Astrocyte (in vitro differentiated cells and primary cell): Measurements from ENCODE around the gene LRCH1. TPM values are rescaled to one million over a fixed set of nuclear protein-coding genes. Genes with fewer than 3 reads are reported as not detected.
"Not testable (repeated sequence)": the region's sequence is repeated elsewhere in the genome, so short reads cannot be mapped to it uniquely, and the experiment has no call there.

Experiments
- DNase-seq: peaks from one replicate; pipeline ENCODE4 v3.0.0-alpha.2; 2010; ENCODE audit warnings: low read depth
- FAIRE-seq: peaks from 2 replicates; lab custom pipeline; 2011; peaks lifted over from hg19 to GRCh38; lab: Jason Lieb, UNC
- H2AFZ ChIP-seq: 2 replicates; pipeline ENCODE4 v1.6.0; 2012; ENCODE audit warnings: low read depth, low read length, inconsistent platforms
- H3K27ac ChIP-seq: 2 replicates; pipeline ENCODE4 v1.5.1; 2011; ENCODE audit warnings: low read depth, low read length, inconsistent platforms
- H3K27me3 ChIP-seq: 2 replicates; pipeline ENCODE4 v1.6.0; 2011; ENCODE audit warnings: low read length, inconsistent platforms; ENCODE audit not compliant: insufficient read depth
- H3K36me3 ChIP-seq: 2 replicates; pipeline ENCODE4 v1.5.1; 2011; ENCODE audit warnings: low read length, inconsistent platforms; ENCODE audit not compliant: insufficient read depth
- H3K4me1 ChIP-seq: 2 replicates; pipeline ENCODE4 v1.5.1; 2011; ENCODE audit warnings: low read length, inconsistent platforms; ENCODE audit not compliant: insufficient read depth
- H3K4me2 ChIP-seq: 2 replicates; pipeline ENCODE4 v1.6.0; 2012; ENCODE audit warnings: low read length, inconsistent platforms
- H3K4me3 ChIP-seq: 2 replicates; pipeline ENCODE4 v1.5.1; 2011; ENCODE audit warnings: low read depth, mild to moderate bottlenecking, low read length, inconsistent platforms; ENCODE audit not compliant: insufficient read depth
- H3K79me2 ChIP-seq: 2 replicates; pipeline ENCODE4 v1.6.0; 2012; ENCODE audit warnings: mild to moderate bottlenecking, low read length, inconsistent platforms; ENCODE audit not compliant: insufficient read depth
- H3K9ac ChIP-seq: 2 replicates; pipeline ENCODE4 v1.6.0; 2012; ENCODE audit warnings: mild to moderate bottlenecking, low read length, inconsistent platforms
- H3K9me3 ChIP-seq: 2 replicates; pipeline ENCODE4 v1.5.1; 2012; ENCODE audit warnings: low read depth, mild to moderate bottlenecking, low read length, inconsistent platforms; ENCODE audit not compliant: insufficient read depth
- H4K20me1 ChIP-seq: 2 replicates; pipeline ENCODE4 v1.6.0; 2012; ENCODE audit warnings: low read length, inconsistent platforms; ENCODE audit not compliant: insufficient read depth
- H3K27ac Mint-ChIP-seq: one replicate; pipeline ENCODE4 v1.8.0; 2021; ENCODE audit warnings: mild to moderate bottlenecking, mixed read lengths; ENCODE audit not compliant: unreplicated experiment
- H3K27me3 Mint-ChIP-seq: one replicate; pipeline ENCODE4 v1.8.0; 2021; ENCODE audit warnings: low read depth, mixed read lengths; ENCODE audit not compliant: unreplicated experiment
- H3K36me3 Mint-ChIP-seq: one replicate; pipeline ENCODE4 v1.8.0; 2021; ENCODE audit warnings: low read depth, mixed read lengths; ENCODE audit not compliant: unreplicated experiment
- H3K4me1 Mint-ChIP-seq: one replicate; pipeline ENCODE4 v1.8.0; 2021; ENCODE audit warnings: low read depth, mixed read lengths; ENCODE audit not compliant: unreplicated experiment
- H3K4me3 Mint-ChIP-seq: one replicate; pipeline ENCODE4 v1.8.0; 2021; ENCODE audit warnings: mild to moderate bottlenecking, moderate library complexity, mixed read lengths; ENCODE audit not compliant: unreplicated experiment
- H3K9me3 Mint-ChIP-seq: one replicate; pipeline ENCODE4 v1.8.0; 2021; ENCODE audit warnings: mild to moderate bottlenecking, mixed read lengths; ENCODE audit not compliant: unreplicated experiment
- EZH2 ChIP-seq: IDR thresholded peaks from 2 replicates; pipeline ENCODE4 v1.6.1; 2012; ENCODE audit warnings: mild to moderate bottlenecking, low read length, inconsistent platforms; ENCODE audit not compliant: insufficient read depth
- total RNA-seq: library from RNA; stranded (reverse); gene quantifications from 2 replicates; pipeline ENCODE4 v1.2.1, GENCODE V29; 2021
- TF ChIP-seq, protein P1 (sequence below): IDR thresholded peaks from 2 replicates; pipeline ENCODE4 v1.5.1; 2011; ENCODE audit warnings: low read depth, mild to moderate bottlenecking, inconsistent platforms, low read length, moderate library complexity; ENCODE audit not compliant: insufficient read depth

LRCH1 gene
- total RNA-seq, 1 donor from 2014 or later = 17.7 TPM

DNA sequence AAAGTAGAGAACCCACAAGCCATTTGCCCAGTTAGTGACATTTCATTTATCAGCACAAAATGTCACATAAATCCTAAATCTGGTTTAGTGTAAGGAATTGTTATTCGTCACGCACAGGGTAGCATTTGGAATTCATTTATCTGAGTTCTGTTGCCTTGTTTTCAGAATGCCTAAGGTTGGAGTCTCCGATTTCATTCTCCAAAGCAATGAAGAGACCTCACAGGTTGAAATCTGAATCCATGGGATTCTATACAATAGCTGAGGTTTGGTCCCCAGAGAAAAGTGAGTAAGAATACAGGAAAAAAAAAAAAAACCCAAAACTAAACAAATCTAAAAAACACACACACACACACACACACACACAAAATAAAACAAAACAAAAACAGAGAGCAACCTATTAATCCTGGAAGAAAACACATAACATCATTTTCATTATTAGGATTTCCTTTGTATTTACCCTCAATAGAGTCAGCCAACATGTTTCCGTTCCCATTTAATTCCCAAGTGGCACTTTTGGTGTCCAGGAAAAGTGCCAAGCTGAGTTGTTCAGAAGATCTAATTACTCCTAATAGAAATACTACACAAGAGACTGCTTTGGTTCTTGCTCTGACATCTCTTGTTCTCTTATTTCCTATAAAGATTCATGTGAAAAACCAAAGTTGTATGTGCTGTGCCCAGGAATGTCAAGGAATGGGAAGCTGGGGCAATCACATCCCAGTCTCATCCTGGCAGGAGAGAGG lies 36.2 kb upstream of the LRCH1 start:
- DNase-seq = no peak
- FAIRE-seq = no peak
- Mint-ChIP-seq H3K27me3 (no peaks in the 10 kb centered on the region), H3K27ac (no peak overlapping the region), H3K36me3 (no peaks in the 10 kb centered on the region), H3K9me3 (no peaks in the 10 kb centered on the region), H3K4me3 (no peak overlapping the region), H3K4me1 (peaks cover 12% of the 10 kb centered on the region)
- no peak overlapping the region for H3K4me2 ChIP-seq
- H4K20me1 ChIP-seq = no peaks in the 10 kb centered on the region
- no peak overlapping the region for H3K27ac ChIP-seq
- H3K4me1 ChIP-seq = no peaks in the 10 kb centered on the region
- H3K9me3 ChIP-seq = no peaks in the 10 kb centered on the region
- no peak overlapping the region for H3K9ac ChIP-seq
- H3K4me3 ChIP-seq = no peak overlapping the region
- H3K27me3 ChIP-seq = no peaks in the 10 kb centered on the region
- no peaks in the 10 kb centered on the region for H3K36me3 ChIP-seq
- no peak for TF ChIP-seq EZH2
- TF ChIP-seq, protein P1, sequence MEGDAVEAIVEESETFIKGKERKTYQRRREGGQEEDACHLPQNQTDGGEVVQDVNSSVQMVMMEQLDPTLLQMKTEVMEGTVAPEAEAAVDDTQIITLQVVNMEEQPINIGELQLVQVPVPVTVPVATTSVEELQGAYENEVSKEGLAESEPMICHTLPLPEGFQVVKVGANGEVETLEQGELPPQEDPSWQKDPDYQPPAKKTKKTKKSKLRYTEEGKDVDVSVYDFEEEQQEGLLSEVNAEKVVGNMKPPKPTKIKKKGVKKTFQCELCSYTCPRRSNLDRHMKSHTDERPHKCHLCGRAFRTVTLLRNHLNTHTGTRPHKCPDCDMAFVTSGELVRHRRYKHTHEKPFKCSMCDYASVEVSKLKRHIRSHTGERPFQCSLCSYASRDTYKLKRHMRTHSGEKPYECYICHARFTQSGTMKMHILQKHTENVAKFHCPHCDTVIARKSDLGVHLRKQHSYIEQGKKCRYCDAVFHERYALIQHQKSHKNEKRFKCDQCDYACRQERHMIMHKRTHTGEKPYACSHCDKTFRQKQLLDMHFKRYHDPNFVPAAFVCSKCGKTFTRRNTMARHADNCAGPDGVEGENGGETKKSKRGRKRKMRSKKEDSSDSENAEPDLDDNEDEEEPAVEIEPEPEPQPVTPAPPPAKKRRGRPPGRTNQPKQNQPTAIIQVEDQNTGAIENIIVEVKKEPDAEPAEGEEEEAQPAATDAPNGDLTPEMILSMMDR = no peak
- H3K79me2 ChIP-seq = no peaks in the 10 kb centered on the region
- H2AFZ ChIP-seq = no peak overlapping the region

DNA sequence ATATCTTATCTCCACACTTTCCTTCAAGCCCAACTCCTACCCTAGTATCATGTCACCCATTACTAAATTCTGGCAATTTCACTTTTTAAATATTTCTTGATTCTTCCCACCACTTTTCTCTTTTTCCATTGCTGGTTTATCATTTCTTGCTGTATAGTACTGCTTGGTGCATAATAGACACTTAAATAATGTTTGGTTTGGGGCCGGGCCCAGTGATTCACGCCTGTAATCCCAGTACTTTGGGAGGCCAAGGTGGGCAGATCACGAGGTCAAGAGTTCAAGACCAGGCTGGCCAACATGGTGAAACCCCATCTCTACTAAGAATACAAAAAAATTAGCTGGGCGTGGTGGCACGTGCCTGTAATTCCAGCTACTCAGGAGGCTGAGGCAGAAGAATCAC lies 35.2 kb upstream of the LRCH1 start:
- H3K9ac ChIP-seq = not testable (repeated sequence)
- H3K4me1 Mint-ChIP-seq = peaks cover 12% of the 10 kb centered on the region

DNA sequence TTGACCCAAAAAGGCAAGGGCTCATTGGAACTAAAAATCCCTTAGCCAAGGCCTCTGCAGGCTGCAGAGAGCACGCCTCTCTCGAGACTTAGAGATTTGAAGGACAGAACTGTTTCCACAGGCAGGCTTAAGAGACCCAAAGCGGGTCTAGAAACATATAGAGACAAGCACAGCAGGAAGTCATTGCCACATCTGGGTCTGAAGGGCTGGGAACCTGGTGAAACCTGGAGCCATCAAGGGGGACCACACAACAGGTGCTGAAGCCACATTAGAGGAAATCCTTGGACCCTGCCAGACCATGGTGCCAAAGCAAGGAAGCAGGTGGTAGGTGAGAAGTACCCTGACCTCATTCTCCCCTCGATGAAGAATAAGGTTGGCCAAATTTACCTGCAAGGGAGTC lies 33.8 kb upstream of the LRCH1 start:
- H3K27ac ChIP-seq = no peak overlapping the region
- no peak for FAIRE-seq
- H3K27ac Mint-ChIP-seq = no peak overlapping the region

More for the DNA sequence above, 35.2 kb upstream of the LRCH1 start:
- H2AFZ ChIP-seq, H3K4me2 ChIP-seq, H3K27ac ChIP-seq, H3K4me3 Mint-ChIP-seq, H3K4me3 ChIP-seq, H3K27me3 ChIP-seq, H3K9me3 Mint-ChIP-seq, H3K4me1 ChIP-seq, FAIRE-seq, H3K79me2 ChIP-seq, H3K27me3 Mint-ChIP-seq, H3K36me3 ChIP-seq, H4K20me1 ChIP-seq, H3K27ac Mint-ChIP-seq, H3K36me3 Mint-ChIP-seq, DNase-seq, H3K9me3 ChIP-seq: not testable (repeated sequence)

More for the DNA sequence above, 33.8 kb upstream of the LRCH1 start:
- Histone ChIP-seq H3K9me3 (no peaks in the 10 kb centered on the region), H3K4me2 (no peak overlapping the region), H3K4me1 (no peaks in the 10 kb centered on the region), H3K9ac (no peak overlapping the region), H2AFZ (no peak overlapping the region), H3K36me3 (no peaks in the 10 kb centered on the region), H3K4me3 (no peak overlapping the region), H3K27me3 (no peaks in the 10 kb centered on the region), H4K20me1 (no peaks in the 10 kb centered on the region), H3K79me2 (no peaks in the 10 kb centered on the region)
- H3K4me1 Mint-ChIP-seq = peaks cover 12% of the 10 kb centered on the region
- H3K4me3 Mint-ChIP-seq = no peak overlapping the region
- H3K9me3 Mint-ChIP-seq = no peaks in the 10 kb centered on the region
- TF ChIP-seq, protein P1 = no peak
- TF ChIP-seq EZH2 = no peak
- no peaks in the 10 kb centered on the region for H3K27me3 Mint-ChIP-seq
- no peaks in the 10 kb centered on the region for H3K36me3 Mint-ChIP-seq
- DNase-seq = no peak
